H1 (cell line): ENCODE measurements around the gene CNST. TPM values are rescaled to one million over a fixed set of nuclear protein-coding genes. Genes with fewer than 3 reads are reported as not detected.

ENCODE experiments used
- CTCF ChIA-PET: fragments of 300-600 bp; sonication (Branson Sonifier 250); formaldehyde crosslinking; loops from one replicate; lab custom pipeline; 2021; ENCODE audit not compliant: partially characterized antibody; lab: Charles Lee
- POLR2A ChIA-PET: fragments of 300-600 bp; sonication (Branson Sonifier 250); formaldehyde crosslinking; loops from one replicate; lab custom pipeline; 2021; ENCODE audit warnings: inconsistent platforms; ENCODE audit not compliant: partially characterized antibody; lab: Charles Lee
- DNase-seq, 2 experiments: peaks; one replicate each; pipeline versions ENCODE4 v3.0.0 to v3.0.0-alpha.2; 2010 to 2022; ENCODE audit warnings: low spot score in 2 of 2, low read depth in 1 of 2, mixed read lengths in 1 of 2
- FAIRE-seq: peaks from 2 replicates; lab custom pipeline; 2011; peaks lifted over from hg19 to GRCh38; lab: Jason Lieb, UNC
- H2AFZ ChIP-seq: 2 replicates; pipeline ENCODE4 v1.8.1; 2012; ENCODE audit warnings: low read length, inconsistent platforms
- H2AK5ac ChIP-seq: 2 replicates; pipeline ENCODE4 v1.6.1; 2013; ENCODE audit warnings: low read depth, low read length
- H2BK120ac ChIP-seq: replicated peaks from 2 replicates; pipeline ENCODE3; 2013; ENCODE audit warnings: low read depth, low read length, inconsistent platforms
- H2BK12ac ChIP-seq: 2 replicates; pipeline ENCODE4 v1.6.1; 2013; ENCODE audit warnings: low read depth, low read length
- H2BK15ac ChIP-seq: 2 replicates; pipeline ENCODE4 v1.6.1; 2013; ENCODE audit warnings: low read length
- H2BK20ac ChIP-seq: 2 replicates; pipeline ENCODE4 v1.6.1; 2013; ENCODE audit warnings: low read length
- H2BK5ac ChIP-seq: 2 replicates; pipeline ENCODE4 v1.6.1; 2013; ENCODE audit warnings: low read depth, low read length
- H3K14ac ChIP-seq: 2 replicates; pipeline ENCODE4 v1.6.1; 2013; ENCODE audit warnings: inconsistent platforms; ENCODE audit not compliant: insufficient read length
- H3K18ac ChIP-seq: 2 replicates; pipeline ENCODE4 v1.6.1; 2013; ENCODE audit warnings: low read length; ENCODE audit errors: extremely low read depth
- H3K23ac ChIP-seq: 2 replicates; pipeline ENCODE4 v1.6.1; 2013; ENCODE audit warnings: inconsistent platforms; ENCODE audit not compliant: insufficient read length
- H3K23me2 ChIP-seq: 2 replicates; pipeline ENCODE4 v1.6.1; 2013; ENCODE audit warnings: low read depth, low read length
- H3K27ac ChIP-seq: 2 replicates; pipeline ENCODE4 v1.6.1; 2011; ENCODE audit warnings: low read depth, low read length, inconsistent platforms
- H3K27me3 ChIP-seq, 4 experiments: replicated peaks in 1 of 4; 1 replicate in 1 of 4; 2 replicates in 3 of 4; pipeline versions ENCODE4 v1.6.1 to v1.8.1; 2011 to 2013; ENCODE audit warnings: low read length in 3 of 4, mild to moderate bottlenecking in 3 of 4, inconsistent platforms in 2 of 4, mixed read lengths in 2 of 4, moderate library complexity in 1 of 4; ENCODE audit not compliant: control insufficient read depth in 3 of 4, insufficient read depth in 3 of 4; ENCODE audit errors: extremely low read depth in 1 of 4
- H3K36me3 ChIP-seq, 4 experiments: 2 replicates each; pipeline versions ENCODE4 v1.6.1 to v1.8.1; 2011 to 2013; ENCODE audit warnings: mild to moderate bottlenecking in 4 of 4, low read length in 3 of 4, moderate library complexity in 2 of 4, control low read depth in 1 of 4, inconsistent platforms in 1 of 4; ENCODE audit not compliant: insufficient read depth in 4 of 4, control insufficient read depth in 2 of 4
- H3K4ac ChIP-seq: replicated peaks from 2 replicates; pipeline ENCODE3; 2013; ENCODE audit warnings: low read length, low read depth, mixed read lengths, inconsistent platforms; ENCODE audit not compliant: insufficient read length
- H3K4me1 ChIP-seq, 4 experiments: replicated peaks in 1 of 4; 1 replicate in 1 of 4; 2 replicates in 3 of 4; pipeline versions ENCODE4 v1.6.1 to v1.8.1; 2011 to 2013; ENCODE audit warnings: low read length in 3 of 4, inconsistent platforms in 2 of 4, mixed read lengths in 1 of 4; ENCODE audit not compliant: insufficient read depth in 4 of 4, control insufficient read depth in 3 of 4
- H3K4me2 ChIP-seq, 2 experiments: 2 replicates each; pipeline versions ENCODE4 v1.6.1 to v1.8.1; 2011 to 2013; ENCODE audit warnings: low read depth in 2 of 2, low read length in 2 of 2, control low read depth in 1 of 2, inconsistent platforms in 1 of 2, mild to moderate bottlenecking in 1 of 2; ENCODE audit not compliant: insufficient read depth in 1 of 2
- H3K4me3 ChIP-seq, 4 experiments: fragments of 200-600, 300-600 bp in 1 of 4; sonication (generic), shearing (Covaris generic), sonication (Bioruptor Twin) in 1 of 4; 2 replicates each; pipeline versions ENCODE4 v1.5.1 to v1.8.1; 2011 to 2016; ENCODE audit warnings: low read length in 4 of 4, low read depth in 3 of 4, control low read depth in 2 of 4, inconsistent platforms in 2 of 4, mild to moderate bottlenecking in 2 of 4, mixed read lengths in 1 of 4, moderate library complexity in 1 of 4; ENCODE audit not compliant: insufficient read depth in 2 of 4; ENCODE audit errors: extremely low read depth in 1 of 4
- H3K56ac ChIP-seq: replicated peaks from 2 replicates; pipeline ENCODE3; 2013; ENCODE audit warnings: low read depth, mild to moderate bottlenecking, mixed read lengths, low read length, inconsistent platforms; ENCODE audit not compliant: insufficient read length
- H3K79me1 ChIP-seq: 2 replicates; pipeline ENCODE4 v1.6.1; 2013; ENCODE audit warnings: low read depth, low read length, control low read depth
- H3K79me2 ChIP-seq, 2 experiments: 2 replicates each; pipeline versions ENCODE4 v1.6.1 to v1.8.1; 2012 to 2013; ENCODE audit warnings: low read length in 2 of 2, mild to moderate bottlenecking in 2 of 2, inconsistent platforms in 1 of 2; ENCODE audit not compliant: insufficient read depth in 2 of 2, control insufficient read depth in 1 of 2
- H3K9ac ChIP-seq, 4 experiments: replicated peaks in 1 of 4; 1 replicate in 1 of 4; 2 replicates in 3 of 4; pipeline versions ENCODE4 v1.6.1 to v1.8.1; 2011 to 2013; ENCODE audit warnings: low read depth in 3 of 4, low read length in 3 of 4, control low read depth in 2 of 4, mild to moderate bottlenecking in 2 of 4, moderate library complexity in 2 of 4, inconsistent platforms in 1 of 4; ENCODE audit errors: extremely low read depth in 1 of 4
- H3K9me3 ChIP-seq, 2 experiments: 2 replicates each; pipeline versions ENCODE4 v1.6.1 to v1.8.1; 2012 to 2013; ENCODE audit warnings: mild to moderate bottlenecking in 2 of 2, moderate library complexity in 2 of 2, control low read depth in 1 of 2, inconsistent platforms in 1 of 2, low read depth in 1 of 2, low read length in 1 of 2, mixed read lengths in 1 of 2; ENCODE audit not compliant: insufficient read depth in 2 of 2
- H4K20me1 ChIP-seq, 2 experiments: replicated peaks in 1 of 2; 2 replicates each; pipeline versions ENCODE3 to v1.8.1; 2011 to 2013; ENCODE audit warnings: inconsistent platforms in 2 of 2, low read length in 2 of 2, mild to moderate bottlenecking in 1 of 2; ENCODE audit not compliant: insufficient read depth in 2 of 2, control insufficient read depth in 1 of 2
- H4K5ac ChIP-seq: 2 replicates; pipeline ENCODE4 v1.6.1; 2013; ENCODE audit warnings: low read length, low read depth, mixed read lengths, inconsistent platforms; ENCODE audit not compliant: insufficient read length
- H4K8ac ChIP-seq: 2 replicates; pipeline ENCODE4 v1.8.0; 2013; ENCODE audit warnings: mild to moderate bottlenecking, moderate library complexity, low read length, inconsistent platforms; ENCODE audit not compliant: insufficient read depth; ENCODE audit errors: extremely low read depth
- H4K91ac ChIP-seq: replicated peaks from 2 replicates; pipeline ENCODE3; 2013; ENCODE audit warnings: low read length, mixed read lengths, inconsistent platforms; ENCODE audit not compliant: insufficient read length
- BCL11A ChIP-seq, 2 experiments: IDR thresholded peaks; one replicate each; pipeline ENCODE4 v1.6.1; 2011; ENCODE audit warnings: low read depth in 2 of 2, low read length in 2 of 2, mild to moderate bottlenecking in 2 of 2
- CBX5 ChIP-seq: fragments of 300-800, 300-1000 bp; sonication (generic); IDR thresholded peaks from 2 replicates; pipeline ENCODE4 v1.7.1; 2016; ENCODE audit warnings: antibody characterized with exemption, low read length, low read depth
- CHD2 ChIP-seq: IDR thresholded peaks from 2 replicates; pipeline ENCODE4 v1.6.1; 2012; ENCODE audit warnings: low read length, improper control_type of control experiment
- EZH2 ChIP-seq: fragments of 200-600 bp; sonication (generic); IDR thresholded peaks from 2 replicates; pipeline ENCODE4 v1.7.1; 2012; ENCODE audit warnings: low read depth, mild to moderate bottlenecking, moderate library complexity, low read length, inconsistent platforms; ENCODE audit not compliant: severe bottlenecking
- GTF2F1 ChIP-seq: IDR thresholded peaks from 2 replicates; pipeline ENCODE4 v1.6.1; 2012; ENCODE audit warnings: low read depth, low read length, improper control_type of control experiment, borderline replicate concordance
- HDAC6 ChIP-seq: IDR thresholded peaks from one replicate; pipeline ENCODE4 v1.7.1; 2012; ENCODE audit warnings: low read depth, mild to moderate bottlenecking, inconsistent platforms, low read length, moderate library complexity
- POU5F1 ChIP-seq: IDR thresholded peaks from 2 replicates; pipeline ENCODE4 v1.6.1; 2011; ENCODE audit warnings: low read depth, mild to moderate bottlenecking, low read length, moderate library complexity
- WGBS, 2 experiments: shearing (Covaris generic) in 1 of 2; methylation state at CpG; one replicate each; pipeline versions ENCODE4 v1.1.6 to v1.1.7; 2013 to 2015; ENCODE audit warnings: low lambda C conversion rate in 2 of 2, mixed read lengths in 2 of 2, inconsistent platforms in 1 of 2, low coverage in 1 of 2, missing lambda C conversion rate in 1 of 2; ENCODE audit not compliant: insufficient replicate concordance in 2 of 2, insufficient coverage in 1 of 2, insufficient read length in 1 of 2; ENCODE audit errors: extremely low coverage in 1 of 2, missing lambda C conversion rate in 1 of 2; 5-methylcytosine and 5-hydroxymethylcytosine counted together
- polyA plus RNA-seq, 7 experiments: library from polyadenylated mRNA; depleted of rRNA in 3 of 7; stranded (reverse) in 5 of 7; unstranded in 2 of 7; fragments of >200 nt in 5 of 7; fragments of 200-250 nt in 2 of 7; gene quantifications; 1 replicate in 5 of 7; 2 replicates in 1 of 7; 4 replicates in 1 of 7; pipeline versions ENCODE4 v1.2.1 to v1.2.3, GENCODE V29; 2011 to 2013; ENCODE audit warnings: missing spikeins in 2 of 7, mixed read lengths in 2 of 7
- total RNA-seq: library from RNA; stranded (reverse); fragmentation: NEBNext Ultra II Directional; extraction: Animal tissue kit (Norgen Biotek cat#: 25700); gene quantifications from 2 replicates; pipeline ENCODE4 v1.2.1, GENCODE V29; 2021

The CNST gene
- total and polyA plus RNA-seq, 2 of the 8 experiments (the other 6 are each of a cell fraction or from before 2014, with no cell fraction given) = 5.3 to 21.3 TPM

- Histone ChIP-seq H3K14ac (no peak overlapping the region), H2AK5ac (no peak overlapping the region), H3K4ac (no peak overlapping the region), H3K23me2 (no peaks in the 10 kb centered on the region), H3K4me1 (peaks cover 0 to 5% (median 4%) of the 10 kb centered on the region in 4 experiments; a peak in 2 of 7 replicates), H3K27me3 (no peaks in the 10 kb centered on the region), H2BK20ac (no peak overlapping the region), H2AFZ (no peak overlapping the region), H3K4me2 (no peak overlapping the region), H3K27ac (no peak overlapping the region), H4K8ac (no peak overlapping the region), H4K91ac (no peak overlapping the region), H2BK5ac (no peak overlapping the region), H3K79me2 (no peaks in the 10 kb centered on the region), H4K20me1 (no peaks in the 10 kb centered on the region), H4K5ac (no peak overlapping the region), H3K9me3 (no peaks in the 10 kb centered on the region), H2BK12ac (no peak overlapping the region), H3K79me1 (no peaks in the 10 kb centered on the region), H3K18ac (no peak overlapping the region), H3K36me3 (no peaks in the 10 kb centered on the region), H3K56ac (no peak overlapping the region), H2BK15ac (no peak overlapping the region), H2BK120ac (no peak overlapping the region), H3K23ac (no peak overlapping the region), H3K9ac (no peak overlapping the region), H3K4me3 (no peak overlapping the region)
- FAIRE-seq = no peak
- TF ChIP-seq CBX5 (no peak), BCL11A (IDR thresholded peaks at IDR 0.05; ENCODE audit: low read depth in 2 of 2, low read length in 2 of 2) (no peak), HDAC6 (no peak), EZH2 (no peak), GTF2F1 (no peak), CHD2 (no peak), POU5F1 (no peak)
- CTCF ChIA-PET = interaction anchor here (1.7 to 3.3 kb wide), 3 partner anchors 10 to 21 kb away, joined by 5 to 32 read pairs (median 7); no protein-coding TSS in a partner anchor
- WGBS, 2 experiments = 73% methylated on average over 8 of the region's 8 CpGs; no CpG with 5 or more reads in 1 of the 2 experiments
- no peak for DNase-seq
- POLR2A ChIA-PET = no interaction called here
These were observed 107.8 kb downstream of the CNST start for GRCh38 chr1:246674049-246674448.
